Spleen (tissue), 11 donors: Measurements from ENCODE around the gene LTC4S. TPM values are rescaled to one million over a fixed set of nuclear protein-coding genes. Genes with fewer than 3 reads are reported as not detected.
A peak's percentile ranks its signal among the peaks of the same experiment; 100 is the strongest.

ENCODE experiments used
- DNase-seq: peaks from one replicate; pipeline ENCODE4 v3.0.0-alpha.2; 2020
- H3K27ac ChIP-seq, 8 donors: fragments of 200-600 bp; sonication (generic) in 7 of 8; 1 replicate in 4 of 8; 2 replicates in 4 of 8; pipeline versions ENCODE4 v1.5.0 to v1.8.0; 2016 to 2021; ENCODE audit warnings: inconsistent platforms in 4 of 8, mild to moderate bottlenecking in 4 of 8, moderate library complexity in 1 of 8
- H3K27me3 ChIP-seq, 7 donors: fragments of 200-600 bp; sonication (generic) in 6 of 7; replicated peaks in 1 of 7; 1 replicate in 4 of 7; 2 replicates in 3 of 7; pipeline versions ENCODE4 v1.5.0 to v1.8.0; 2016 to 2021; ENCODE audit warnings: inconsistent platforms in 3 of 7, mild to moderate bottlenecking in 1 of 7
- H3K36me3 ChIP-seq, 6 donors: fragments of 200-600 bp; sonication (generic) in 5 of 6; 1 replicate in 4 of 6; 2 replicates in 2 of 6; pipeline versions ENCODE4 v1.5.0 to v1.8.0; 2016 to 2021; ENCODE audit warnings: inconsistent platforms in 2 of 6
- H3K4me1 ChIP-seq, 6 donors: fragments of 200-600 bp; sonication (generic) in 5 of 6; 1 replicate in 3 of 6; 2 replicates in 3 of 6; pipeline versions ENCODE4 v1.5.0 to v1.8.0; 2016 to 2021; ENCODE audit warnings: inconsistent platforms in 3 of 6
- H3K4me3 ChIP-seq, 8 donors: fragments of 200-600 bp; sonication (generic) in 7 of 8; 1 replicate in 4 of 8; 2 replicates in 4 of 8; pipeline versions ENCODE4 v1.5.0 to v1.8.0; 2016 to 2021; ENCODE audit warnings: inconsistent platforms in 4 of 8, mild to moderate bottlenecking in 4 of 8, moderate library complexity in 2 of 8
- H3K9me3 ChIP-seq, 8 donors: fragments of 200-600 bp; sonication (generic) in 7 of 8; 1 replicate in 4 of 8; 2 replicates in 4 of 8; pipeline versions ENCODE4 v1.5.0 to v1.8.0; 2016 to 2021; ENCODE audit warnings: inconsistent platforms in 4 of 8
- CTCF ChIP-seq, 11 experiments: fragments of 200-600 bp in 7 of 11; fragments of 450-650 bp in 4 of 11; sonication (generic) in 4 of 11; IDR thresholded peaks in 8 of 11; conservative IDR thresholded peaks in 3 of 11; 1 replicate in 7 of 11; 2 replicates in 4 of 11; pipeline versions ENCODE4 v1.4.0 to v1.8.0; 2016 to 2021; ENCODE audit warnings: antibody characterized with exemption in 11 of 11, inconsistent platforms in 4 of 11, mild to moderate bottlenecking in 1 of 11
- POLR2A ChIP-seq, 3 donors: fragments of 450-650 bp; IDR thresholded peaks; one replicate each; pipeline ENCODE4 v1.5.1; 2017; ENCODE audit warnings: antibody characterized with exemption in 3 of 3, mild to moderate bottlenecking in 1 of 3
- POLR2AphosphoS5 ChIP-seq, 3 donors: sonication (generic); formaldehyde crosslinking; IDR thresholded peaks; one replicate each; pipeline ENCODE4 v1.5.1; 2017; ENCODE audit warnings: antibody characterized with exemption in 3 of 3
- WGBS, 5 donors: extraction: QIAGEN DNeasy Blood & Tissue Kit in 3 of 5; methylation state at CpG; one replicate each; pipeline versions ENCODE4 v1.1.5 to v1.1.7; 2013 to 2018; 5-methylcytosine and 5-hydroxymethylcytosine counted together
- intact Hi-C: fragments of 100-400 bp; cut with DNase I; formaldehyde crosslinking; loops from one replicate; pipeline ENCODE4 v1.15.0; 2023; ENCODE audit warnings: low total_unique reads
- polyA plus RNA-seq, 3 donors: library from polyadenylated mRNA; stranded (reverse); fragments of 200-250 nt; gene quantifications; one replicate each; pipeline ENCODE4 v1.2.1, GENCODE V29; 2013
- total RNA-seq, 7 donors: library from RNA; depleted of rRNA in 3 of 7; stranded (reverse); fragments of >200 nt in 3 of 7; fragmentation: NEBNext Ultra II Directional in 4 of 7; extraction: Animal tissue kit (Norgen Biotek cat#: 25700) in 4 of 7; gene quantifications; one replicate each; pipeline versions ENCODE4 v1.1.0 to v1.2.1, GENCODE V29; 2016 to 2021
- donor health status: healthy with polysubstance abuse.
- donor health status: DM: no; HTN: no; CAD: no; lungs with moderate emphysema.
- donor health status: DM: no; HTN: no; CAD: no.
- donor health status: Bipolar disorder and iron deficiency.
- donor health status: healthy.
- donor health status: DM: no; HTN: no; CAD: no.
- donor health status: DM: yes; HTN: yes; CAD: no.

LTC4S gene
- total and polyA plus RNA-seq, 10 donors, result 3.1 to 24.2 (median 9.0) TPM

DNA sequence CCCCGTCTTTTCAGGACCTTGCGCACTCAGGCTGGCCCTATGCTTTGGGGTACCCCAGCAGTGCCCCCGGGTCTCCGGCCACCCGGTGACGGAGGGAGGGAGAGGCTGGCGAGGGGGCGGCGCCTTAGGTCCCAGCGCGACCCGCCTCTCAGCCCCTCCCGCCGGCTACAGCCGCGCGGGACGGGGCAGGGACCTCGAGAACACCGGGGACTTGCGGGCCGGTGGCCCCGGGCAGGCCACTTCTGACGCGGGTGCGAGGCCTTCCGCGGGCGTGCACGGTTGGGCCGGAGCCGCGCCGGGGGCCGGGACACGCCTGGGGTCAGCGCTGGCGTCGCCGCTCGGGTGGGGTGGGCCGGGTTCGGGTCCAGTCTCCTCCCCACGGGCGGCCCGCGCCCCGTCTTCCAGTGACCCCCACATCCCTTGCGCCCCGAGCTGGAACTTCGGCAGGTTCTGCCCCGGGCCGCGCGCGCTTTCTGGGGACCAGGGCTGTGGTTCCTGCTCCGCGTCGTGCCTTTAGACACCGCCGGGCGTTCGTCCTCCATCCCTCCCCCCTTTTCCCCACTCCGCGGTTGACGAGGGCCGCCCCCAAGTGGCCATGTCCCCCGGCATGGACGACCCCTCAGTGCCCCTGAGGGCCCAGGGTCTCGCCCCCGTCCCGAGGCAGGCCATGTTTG lies 23.1 kb downstream of the LTC4S start:
- peaks cover 0 to 12% (median 0%) of the 10 kb centered on the region in 7 donors for H3K27me3 ChIP-seq
- H3K4me3 ChIP-seq, result peak overlapping the region; percentile 3 to 67 (median 32)
- DNase-seq, result peak; percentile 89
- intact Hi-C loops, result no loop called here
- no peaks in the 10 kb centered on the region for H3K9me3 ChIP-seq
- H3K36me3 ChIP-seq, result peaks cover 0 to 28% (median 0%) of the 10 kb centered on the region in 6 donors
- H3K27ac ChIP-seq, result peak overlapping the region in 3 of 8 donors; percentile 46 to 51 (median 50)
- WGBS, 5 donors, result 2 to 12% (median 3%) methylated on average over 30 to 72 of the region's 72 CpGs
- TF ChIP-seq CTCF (IDR thresholded peaks at IDR 0.05 in 8 of 11, conservative IDR thresholded peaks at IDR 0.05 in 3 of 11), result no peak
- peak in 2 of 3 donors; percentile 23 to 39 for TF ChIP-seq POLR2AphosphoS5 (IDR thresholded peaks at IDR 0.05)
- peaks cover 31 to 50% (median 46%) of the 10 kb centered on the region in 6 donors for H3K4me1 ChIP-seq

- TF ChIP-seq POLR2A (IDR thresholded peaks at IDR 0.05), result no peak
- DNase-seq, result peak; percentile 78
- intact Hi-C loops, result no loop called here
- Histone ChIP-seq H3K27ac (peak overlapping the region in 4 of 8 donors; percentile 46 to 100 (median 50)), H3K36me3 (peaks cover 0 to 28% (median under 1%) of the 10 kb centered on the region in 6 donors), H3K4me1 (peaks cover 36 to 55% (median 51%) of the 10 kb centered on the region in 6 donors), H3K9me3 (no peaks in the 10 kb centered on the region), H3K4me3 (peak overlapping the region in 6 of 8 donors; percentile 28 to 67 (median 38)), H3K27me3 (peaks cover 0 to 12% (median 0%) of the 10 kb centered on the region in 7 donors)
- 81 to 91% (median 85%) methylated on average over 8 of the region's 8 CpGs for WGBS, 5 donors
Measured at GRCh38 chr5:179817470-179817840, 23.7 kb downstream of the LTC4S start.

DNA sequence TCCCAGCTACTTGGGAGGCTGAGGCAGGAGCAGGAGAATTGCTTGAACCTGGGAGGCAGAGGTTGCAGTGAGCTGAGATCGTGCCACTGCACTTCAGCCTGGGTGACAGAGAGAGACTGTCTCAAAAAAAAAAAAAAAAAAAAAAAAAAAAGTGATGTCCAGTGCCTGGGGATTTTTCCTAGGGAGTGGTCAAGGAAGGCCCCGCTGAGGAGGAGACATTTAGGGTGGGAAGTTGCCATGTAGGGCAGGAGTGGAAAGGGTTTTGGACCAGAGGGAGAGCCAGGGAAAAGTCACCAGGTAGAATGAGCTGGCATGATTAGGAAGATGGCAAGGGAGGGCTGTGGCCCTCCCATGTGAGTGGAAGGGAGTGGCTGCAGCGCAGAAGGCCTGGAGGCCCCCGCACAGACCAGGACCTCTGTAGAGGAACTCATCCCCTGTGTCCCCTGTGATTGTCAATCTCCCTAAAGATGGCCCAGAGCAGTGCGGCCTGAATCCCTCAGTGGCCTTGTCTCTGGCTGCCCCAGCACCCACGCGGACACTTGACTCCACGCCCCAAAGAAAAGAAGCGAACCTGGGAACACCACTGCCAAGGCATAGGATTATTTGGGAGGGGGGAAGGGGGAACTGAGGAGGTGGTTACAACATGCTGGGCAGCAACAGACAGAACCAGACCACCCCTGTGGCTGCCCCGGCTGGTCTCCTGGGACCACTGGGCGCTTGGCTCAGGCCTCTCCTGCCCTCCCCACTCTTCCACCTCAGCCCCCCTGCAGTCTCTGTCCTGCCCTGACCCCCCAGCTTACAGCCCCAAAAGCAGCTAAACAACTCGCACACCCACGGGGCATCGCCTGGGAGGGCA lies 24.3 kb downstream of the LTC4S start:
- Histone ChIP-seq H3K4me3 (peak overlapping the region in 7 of 8 donors; percentile 11 to 97 (median 95)), H3K27me3 (peaks cover 0 to 12% (median 0%) of the 10 kb centered on the region in 7 donors), H3K4me1 (peaks cover 43 to 62% (median 58%) of the 10 kb centered on the region in 6 donors), H3K27ac (peak overlapping the region; percentile 86 to 100 (median 100)), H3K36me3 (peaks cover 0 to 28% (median 6%) of the 10 kb centered on the region in 6 donors), H3K9me3 (no peaks in the 10 kb centered on the region)
- intact Hi-C loops, result no loop called here
- WGBS, 5 donors, result 56 to 72% (median 63%) methylated on average over 11 to 14 of the region's 14 CpGs
- TF ChIP-seq POLR2A (IDR thresholded peaks at IDR 0.05), result no peak
- no peak for TF ChIP-seq CTCF (IDR thresholded peaks at IDR 0.05 in 8 of 11, conservative IDR thresholded peaks at IDR 0.05 in 3 of 11)
- no peak for TF ChIP-seq POLR2AphosphoS5 (IDR thresholded peaks at IDR 0.05)
- peak; percentile 76 for DNase-seq

- WGBS, 5 donors, result 2 to 6% (median 3%) methylated on average over 27 to 35 of the region's 35 CpGs
- peaks cover 0 to 30% (median 12%) of the 10 kb centered on the region in 6 donors for H3K36me3 ChIP-seq
- DNase-seq, result peak; percentile 98
- H3K27me3 ChIP-seq, result peaks cover 0 to 12% (median 0%) of the 10 kb centered on the region in 7 donors
- TF ChIP-seq CTCF (IDR thresholded peaks at IDR 0.05 in 8 of 11, conservative IDR thresholded peaks at IDR 0.05 in 3 of 11), result no peak
- peak in 1 of 3 donors; percentile 12 for TF ChIP-seq POLR2A (IDR thresholded peaks at IDR 0.05)
- TF ChIP-seq POLR2AphosphoS5 (IDR thresholded peaks at IDR 0.05), result peak; percentile 90 to 93 (median 91)
- intact Hi-C loops, result no loop called here
- H3K27ac ChIP-seq, result peak overlapping the region; percentile 86 to 100 (median 100)
- peak overlapping the region; percentile 11 to 97 (median 94) for H3K4me3 ChIP-seq
- peaks cover 46 to 69% (median 64%) of the 10 kb centered on the region in 6 donors for H3K4me1 ChIP-seq
- H3K9me3 ChIP-seq, result no peaks in the 10 kb centered on the region
Measured at GRCh38 chr5:179818746-179819295, 25.0 kb downstream of the LTC4S start.
